A549 (cell line): Measurements from ENCODE around the gene MARCO. TPM values are rescaled to one million over a fixed set of nuclear protein-coding genes. Genes with fewer than 3 reads are reported as not detected.

ENCODE experiments used
- ATAC-seq, 2 experiments: fragments of 200-7000 bp in 1 of 2; fragments of >200 bp in 1 of 2; cut with Nextera tagmentation in 1 of 2; cut with Tn5 transposase in 1 of 2; 3 replicates each; pipeline versions ENCODE4 v1.8.0 to v1.9.1; 2018 to 2020; ENCODE audit warnings: mild to moderate bottlenecking in 1 of 2, moderate library complexity in 1 of 2
- CTCF ChIA-PET: fragments of 300-600 bp; sonication (Branson Sonifier 250); formaldehyde crosslinking; extraction: SDS; loops from one replicate; lab custom pipeline; 2021; ENCODE audit warnings: antibody characterized with exemption, inconsistent platforms; lab: Yijun Ruan, JAX
- POLR2A ChIA-PET: fragments of 350-600 bp; formaldehyde crosslinking; extraction: SDS; loops from one replicate; lab custom pipeline; 2021; ENCODE audit warnings: antibody characterized with exemption, inconsistent platforms; lab: Yijun Ruan, JAX
- DNase-seq, 2 experiments: peaks; one replicate each; pipeline versions ENCODE4 v3.0.0 to v3.0.0-alpha.2; 2011 to 2016; ENCODE audit warnings: low read depth in 1 of 2, low spot score in 1 of 2
- FAIRE-seq: peaks from 2 replicates; lab custom pipeline; 2011; peaks lifted over from hg19 to GRCh38; lab: Jason Lieb, UNC
- H3K27ac ChIP-seq, 2 experiments: fragments of >200 bp; sonication (Bioruptor Twin); formaldehyde crosslinking; 3 replicates each; pipeline ENCODE4 v1.5.1; 2016 to 2017
- H3K4me1 ChIP-seq: fragments of >200 bp; sonication (Bioruptor Twin); formaldehyde crosslinking; 3 replicates; pipeline ENCODE4 v1.6.1; 2016
- H3K4me2 ChIP-seq: fragments of >200 bp; sonication (Bioruptor Twin); formaldehyde crosslinking; 3 replicates; pipeline ENCODE4 v1.6.1; 2016
- H3K4me3 ChIP-seq: fragments of >200 bp; sonication (Bioruptor Twin); formaldehyde crosslinking; 3 replicates; pipeline ENCODE4 v1.5.1; 2016
- H3K9me3 ChIP-seq: fragments of >200 bp; sonication (Bioruptor Twin); formaldehyde crosslinking; 3 replicates; pipeline ENCODE4 v1.6.1; 2016
- BHLHE40 ChIP-seq: IDR thresholded peaks from 2 replicates; pipeline ENCODE4 v1.6.1; 2012; ENCODE audit warnings: low read depth, low read length, inconsistent platforms
- CBX2 ChIP-seq: fragments of 200-600 bp; sonication (generic); IDR thresholded peaks from 2 replicates; pipeline ENCODE4 v1.6.1; 2016; ENCODE audit warnings: low read depth, mild to moderate bottlenecking, borderline replicate concordance
- CBX8 ChIP-seq: fragments of 200-600 bp; sonication (generic); IDR thresholded peaks from 2 replicates; pipeline ENCODE4 v1.6.1; 2016
- CEBPB ChIP-seq, 2 experiments: fragments of >200 bp in 1 of 2; sonication (Bioruptor Twin) in 1 of 2; formaldehyde crosslinking in 1 of 2; IDR thresholded peaks; 2 replicates each; pipeline ENCODE4 v1.6.1; 2012 to 2016
- CHD2 ChIP-seq: fragments of 150-350 bp; IDR thresholded peaks from 2 replicates; pipeline ENCODE4 v1.6.1; 2014; ENCODE audit warnings: low read length; ENCODE audit not compliant: partially characterized antibody
- CHD4 ChIP-seq: fragments of 200-600 bp; sonication (generic); IDR thresholded peaks from 2 replicates; pipeline ENCODE4 v1.6.1; 2016; ENCODE audit warnings: antibody characterized with exemption, mild to moderate bottlenecking, borderline replicate concordance
- EHF ChIP-seq: fragments of 250-450 bp; sonication (Bioruptor Pico); IDR thresholded peaks from 2 replicates; pipeline ENCODE4 v1.5.0; 2020; ENCODE audit warnings: mild to moderate bottlenecking
- EHMT2 ChIP-seq: fragments of 200-600 bp; sonication (generic); IDR thresholded peaks from 2 replicates; pipeline ENCODE4 v1.6.1; 2016; ENCODE audit warnings: antibody characterized with exemption, low read depth, mild to moderate bottlenecking, moderate library complexity
- ESRRA ChIP-seq: fragments of 150-350 bp; IDR thresholded peaks from 2 replicates; pipeline ENCODE4 v1.6.1; 2014; ENCODE audit warnings: mild to moderate bottlenecking, low read length, borderline replicate concordance
- FOSB ChIP-seq: fragments of 250-450 bp; sonication (Bioruptor Pico); IDR thresholded peaks from 2 replicates; pipeline ENCODE4 v1.5.0; 2020; ENCODE audit warnings: mild to moderate bottlenecking, moderate library complexity
- FOSL2 ChIP-seq, 2 experiments: fragments of 450-650 bp in 1 of 2; fragments of >200 bp in 1 of 2; sonication (Bioruptor Twin) in 1 of 2; formaldehyde crosslinking; IDR thresholded peaks; 2 replicates each; pipeline versions ENCODE4 v1.5.0 to v1.6.1; 2016 to 2020; ENCODE audit warnings: mild to moderate bottlenecking in 1 of 2, moderate library complexity in 1 of 2
- HOXB13 ChIP-seq: fragments of 250-450 bp; sonication (Bioruptor Pico); IDR thresholded peaks from 2 replicates; pipeline ENCODE4 v1.5.0; 2020; ENCODE audit warnings: low read depth, mild to moderate bottlenecking, moderate library complexity
- HOXB5 ChIP-seq: fragments of 250-450 bp; sonication (Bioruptor Pico); IDR thresholded peaks from 2 replicates; pipeline ENCODE4 v1.5.0; 2020; ENCODE audit warnings: mild to moderate bottlenecking, moderate library complexity
- JUN ChIP-seq, 2 experiments: fragments of >200 bp; sonication (Bioruptor Twin); formaldehyde crosslinking; IDR thresholded peaks; 2 replicates in 1 of 2; 3 replicates in 1 of 2; pipeline ENCODE4 v1.6.1; 2016 to 2017
- KDM1A ChIP-seq: fragments of 200-600 bp; sonication (generic); IDR thresholded peaks from 2 replicates; pipeline ENCODE4 v1.6.1; 2016; ENCODE audit warnings: low read depth, mild to moderate bottlenecking
- MAFK ChIP-seq: fragments of 450-650 bp; IDR thresholded peaks from 2 replicates; pipeline ENCODE4 v1.6.1; 2014; ENCODE audit not compliant: partially characterized antibody
- POLR2A ChIP-seq: IDR thresholded peaks from 2 replicates; pipeline ENCODE4 v1.6.1; 2012; ENCODE audit warnings: mild to moderate bottlenecking, low read length
- RCOR1 ChIP-seq: fragments of 150-350 bp; IDR thresholded peaks from 2 replicates; pipeline ENCODE4 v1.6.1; 2014; ENCODE audit warnings: antibody characterized with exemption, low read length, low read depth
- SMC3 ChIP-seq: fragments of >200 bp; sonication (Bioruptor Twin); formaldehyde crosslinking; IDR thresholded peaks from 3 replicates; pipeline ENCODE4 v1.6.1; 2018; ENCODE audit warnings: inconsistent platforms
- TFCP2L1 ChIP-seq: fragments of 250-450 bp; sonication (Bioruptor Pico); IDR thresholded peaks from 2 replicates; pipeline ENCODE4 v1.5.0; 2021; ENCODE audit warnings: mild to moderate bottlenecking
- TP53 ChIP-seq: fragments of 250-450 bp; sonication (Bioruptor Pico); IDR thresholded peaks from 2 replicates; pipeline ENCODE4 v1.5.0; 2021; ENCODE audit warnings: mild to moderate bottlenecking, moderate library complexity
- ZSCAN20 ChIP-seq: fragments of 250-450 bp; sonication (Bioruptor Pico); IDR thresholded peaks from 2 replicates; pipeline ENCODE4 v1.8.0; 2022; ENCODE audit warnings: mild to moderate bottlenecking, moderate library complexity
- whole genome bisulfite sequencing: methylation state at CpG from one replicate; pipeline ENCODE4 v1.1.6; 2017; ENCODE audit errors: missing lambda C conversion rate; 5-methylcytosine and 5-hydroxymethylcytosine counted together
- polyA plus RNA-seq, 4 experiments: library from polyadenylated mRNA; depleted of rRNA in 3 of 4; stranded (reverse); fragments of >200 nt; fragmentation: RNase III in 1 of 4; extraction: RNeasy Plus Mini Kit Qiagen cat#74134 plus additional on column Dnase treatment in 1 of 4; gene quantifications; 2 replicates in 3 of 4; 3 replicates in 1 of 4; pipeline ENCODE4 v1.2.3, GENCODE V29; 2011 to 2017
- TF ChIP-seq, protein P1 (sequence below): fragments of 200-600 bp; sonication (generic); IDR thresholded peaks from 2 replicates; pipeline ENCODE4 v1.6.1; 2016; ENCODE audit warnings: antibody characterized with exemption, mild to moderate bottlenecking, moderate library complexity
- TF ChIP-seq, protein P2 (sequence below): fragments of >200 bp; sonication (Bioruptor Twin); formaldehyde crosslinking; IDR thresholded peaks from 3 replicates; pipeline ENCODE4 v1.5.1; 2016
- TF ChIP-seq, protein P3 (sequence below): fragments of 150-350 bp; IDR thresholded peaks from 2 replicates; pipeline ENCODE4 v1.6.1; 2014; ENCODE audit warnings: low read depth, mild to moderate bottlenecking, low read length
- TF ChIP-seq, protein P4 (sequence below): fragments of 250-450 bp; sonication (Bioruptor Pico); IDR thresholded peaks from 2 replicates; pipeline ENCODE4 v1.5.0; 2020; ENCODE audit warnings: low read depth, mild to moderate bottlenecking, moderate library complexity

The MARCO gene
- polyA plus RNA-seq, 2 of the 4 experiments (the other 2 are of a cell fraction), result 0.05 TPM; not detected in 1

DNA sequence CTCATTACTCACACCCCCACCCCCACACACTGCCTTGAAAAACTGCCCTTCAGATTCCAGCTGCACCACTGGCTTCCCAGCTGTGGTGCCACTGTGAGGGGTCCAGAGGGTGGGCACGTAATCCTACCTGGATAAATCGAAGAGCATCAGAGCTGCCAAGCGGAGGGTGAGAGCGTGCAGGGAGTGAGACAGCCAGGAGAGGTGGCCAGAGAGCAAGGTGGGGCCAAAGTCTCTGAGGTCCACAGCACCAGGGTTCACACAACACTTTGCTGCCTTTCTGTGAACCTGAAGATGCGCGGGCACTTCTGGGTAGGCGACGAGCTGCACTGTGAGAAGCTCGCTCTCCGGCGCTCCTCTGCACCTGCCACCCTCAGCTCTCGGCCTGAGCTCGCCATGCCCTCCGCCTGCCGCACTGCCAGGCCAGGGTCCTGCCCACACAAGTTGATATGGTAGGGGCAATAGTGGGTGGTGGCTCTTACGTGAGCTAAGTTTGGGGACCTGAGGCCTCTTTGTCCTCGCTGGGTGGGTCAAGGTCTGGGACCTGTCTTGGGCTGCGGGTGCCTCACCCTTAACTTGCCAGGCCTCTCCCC, 83.9 kb downstream of the MARCO start:
- Histone ChIP-seq H3K27ac (no peak overlapping the region), H3K4me1 (no peaks in the 10 kb centered on the region), H3K4me3 (no peak overlapping the region), H3K4me2 (no peak overlapping the region), H3K9me3 (peaks cover 5% of the 10 kb centered on the region; the same call in 1 of the 3 replicates)
- ChIA-PET POLR2A (no interaction called here), CTCF (interaction anchor here (0.5 to 2.9 kb wide), 6 partner anchors 14 to 265 kb away, joined by 3 to 11 read pairs (median 3); no protein-coding TSS in a partner anchor)
- no peak for TF ChIP-seq CEBPB (IDR thresholded peaks at IDR 0.05)
- TF ChIP-seq HOXB5 (CRISPR knock-in tag), result no peak
- TF ChIP-seq CHD2, result no peak
- TF ChIP-seq FOSB, result no peak
- TF ChIP-seq POLR2A, result no peak
- TF ChIP-seq, protein P1, sequence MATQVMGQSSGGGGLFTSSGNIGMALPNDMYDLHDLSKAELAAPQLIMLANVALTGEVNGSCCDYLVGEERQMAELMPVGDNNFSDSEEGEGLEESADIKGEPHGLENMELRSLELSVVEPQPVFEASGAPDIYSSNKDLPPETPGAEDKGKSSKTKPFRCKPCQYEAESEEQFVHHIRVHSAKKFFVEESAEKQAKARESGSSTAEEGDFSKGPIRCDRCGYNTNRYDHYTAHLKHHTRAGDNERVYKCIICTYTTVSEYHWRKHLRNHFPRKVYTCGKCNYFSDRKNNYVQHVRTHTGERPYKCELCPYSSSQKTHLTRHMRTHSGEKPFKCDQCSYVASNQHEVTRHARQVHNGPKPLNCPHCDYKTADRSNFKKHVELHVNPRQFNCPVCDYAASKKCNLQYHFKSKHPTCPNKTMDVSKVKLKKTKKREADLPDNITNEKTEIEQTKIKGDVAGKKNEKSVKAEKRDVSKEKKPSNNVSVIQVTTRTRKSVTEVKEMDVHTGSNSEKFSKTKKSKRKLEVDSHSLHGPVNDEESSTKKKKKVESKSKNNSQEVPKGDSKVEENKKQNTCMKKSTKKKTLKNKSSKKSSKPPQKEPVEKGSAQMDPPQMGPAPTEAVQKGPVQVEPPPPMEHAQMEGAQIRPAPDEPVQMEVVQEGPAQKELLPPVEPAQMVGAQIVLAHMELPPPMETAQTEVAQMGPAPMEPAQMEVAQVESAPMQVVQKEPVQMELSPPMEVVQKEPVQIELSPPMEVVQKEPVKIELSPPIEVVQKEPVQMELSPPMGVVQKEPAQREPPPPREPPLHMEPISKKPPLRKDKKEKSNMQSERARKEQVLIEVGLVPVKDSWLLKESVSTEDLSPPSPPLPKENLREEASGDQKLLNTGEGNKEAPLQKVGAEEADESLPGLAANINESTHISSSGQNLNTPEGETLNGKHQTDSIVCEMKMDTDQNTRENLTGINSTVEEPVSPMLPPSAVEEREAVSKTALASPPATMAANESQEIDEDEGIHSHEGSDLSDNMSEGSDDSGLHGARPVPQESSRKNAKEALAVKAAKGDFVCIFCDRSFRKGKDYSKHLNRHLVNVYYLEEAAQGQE, result no peak
- TF ChIP-seq, protein P2, sequence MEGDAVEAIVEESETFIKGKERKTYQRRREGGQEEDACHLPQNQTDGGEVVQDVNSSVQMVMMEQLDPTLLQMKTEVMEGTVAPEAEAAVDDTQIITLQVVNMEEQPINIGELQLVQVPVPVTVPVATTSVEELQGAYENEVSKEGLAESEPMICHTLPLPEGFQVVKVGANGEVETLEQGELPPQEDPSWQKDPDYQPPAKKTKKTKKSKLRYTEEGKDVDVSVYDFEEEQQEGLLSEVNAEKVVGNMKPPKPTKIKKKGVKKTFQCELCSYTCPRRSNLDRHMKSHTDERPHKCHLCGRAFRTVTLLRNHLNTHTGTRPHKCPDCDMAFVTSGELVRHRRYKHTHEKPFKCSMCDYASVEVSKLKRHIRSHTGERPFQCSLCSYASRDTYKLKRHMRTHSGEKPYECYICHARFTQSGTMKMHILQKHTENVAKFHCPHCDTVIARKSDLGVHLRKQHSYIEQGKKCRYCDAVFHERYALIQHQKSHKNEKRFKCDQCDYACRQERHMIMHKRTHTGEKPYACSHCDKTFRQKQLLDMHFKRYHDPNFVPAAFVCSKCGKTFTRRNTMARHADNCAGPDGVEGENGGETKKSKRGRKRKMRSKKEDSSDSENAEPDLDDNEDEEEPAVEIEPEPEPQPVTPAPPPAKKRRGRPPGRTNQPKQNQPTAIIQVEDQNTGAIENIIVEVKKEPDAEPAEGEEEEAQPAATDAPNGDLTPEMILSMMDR, result no peak
- no peak for TF ChIP-seq JUN (IDR thresholded peaks at IDR 0.05)
- TF ChIP-seq ESRRA, result no peak
- no peak for FAIRE-seq
- no peak for DNase-seq
- 40% methylated on average over 8 of the region's 18 CpGs for WGBS
- ATAC-seq, result no peak; a peak in 1 of 6 replicates

DNA sequence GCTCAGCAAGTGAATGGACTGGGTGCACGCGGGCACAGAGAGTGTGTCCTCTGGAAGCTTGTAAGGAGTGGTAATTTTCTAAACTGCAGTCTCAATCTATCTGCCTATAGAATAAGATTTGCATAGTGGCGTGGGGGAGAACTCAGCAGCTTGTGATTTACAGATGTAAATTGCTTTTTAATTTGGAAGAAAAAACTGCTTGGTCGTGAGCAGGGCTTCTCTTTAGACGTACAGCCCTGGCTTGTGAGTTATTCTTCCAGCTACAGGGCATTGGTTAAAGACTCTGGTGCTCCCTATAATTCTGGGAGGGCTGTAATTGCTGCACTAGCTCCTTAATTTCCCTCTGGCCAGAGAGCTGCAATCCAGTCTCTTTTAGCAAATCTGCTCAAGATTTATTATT, 84.9 kb downstream of the MARCO start:
- no peak for ATAC-seq
- no peak for FAIRE-seq
- ChIA-PET POLR2A (no interaction called here), CTCF (interaction anchor here (0.8 to 2.9 kb wide), 6 partner anchors 15 to 264 kb away, joined by 3 to 11 read pairs (median 4); no protein-coding TSS in a partner anchor)
- WGBS, result 17% methylated on average over 5 of the region's 5 CpGs
- no peaks in the 10 kb centered on the region for H3K4me1 ChIP-seq
- no peak overlapping the region for H3K4me3 ChIP-seq
- peaks cover 5% of the 10 kb centered on the region; the same call in 1 of the 3 replicates for H3K9me3 ChIP-seq
- H3K27ac ChIP-seq, result no peak overlapping the region
- no peak for DNase-seq
- TF ChIP-seq CHD4, result no peak
- TF ChIP-seq MAFK, result no peak
- TF ChIP-seq EHMT2, result no peak
- TF ChIP-seq HOXB13 (CRISPR knock-in tag), result no peak
- no peak for TF ChIP-seq TFCP2L1 (CRISPR knock-in tag)
- TF ChIP-seq CBX8, result no peak
- TF ChIP-seq RCOR1, result no peak
- TF ChIP-seq ZSCAN20 (CRISPR knock-in tag), result no peak
- TF ChIP-seq TP53, result no peak
- no peak for TF ChIP-seq EHF (CRISPR knock-in tag)
- TF ChIP-seq KDM1A, result no peak
- no peak for TF ChIP-seq BHLHE40
- TF ChIP-seq, protein P3, sequence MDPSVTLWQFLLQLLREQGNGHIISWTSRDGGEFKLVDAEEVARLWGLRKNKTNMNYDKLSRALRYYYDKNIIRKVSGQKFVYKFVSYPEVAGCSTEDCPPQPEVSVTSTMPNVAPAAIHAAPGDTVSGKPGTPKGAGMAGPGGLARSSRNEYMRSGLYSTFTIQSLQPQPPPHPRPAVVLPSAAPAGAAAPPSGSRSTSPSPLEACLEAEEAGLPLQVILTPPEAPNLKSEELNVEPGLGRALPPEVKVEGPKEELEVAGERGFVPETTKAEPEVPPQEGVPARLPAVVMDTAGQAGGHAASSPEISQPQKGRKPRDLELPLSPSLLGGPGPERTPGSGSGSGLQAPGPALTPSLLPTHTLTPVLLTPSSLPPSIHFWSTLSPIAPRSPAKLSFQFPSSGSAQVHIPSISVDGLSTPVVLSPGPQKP, result no peak
- TF ChIP-seq FOSL2 (IDR thresholded peaks at IDR 0.05), result no peak
- no peak for TF ChIP-seq FOSL2 (CRISPR knock-in tag; IDR thresholded peaks at IDR 0.05)
- no peak for TF ChIP-seq SMC3
- no peak for TF ChIP-seq CBX2
- TF ChIP-seq, protein P4, sequence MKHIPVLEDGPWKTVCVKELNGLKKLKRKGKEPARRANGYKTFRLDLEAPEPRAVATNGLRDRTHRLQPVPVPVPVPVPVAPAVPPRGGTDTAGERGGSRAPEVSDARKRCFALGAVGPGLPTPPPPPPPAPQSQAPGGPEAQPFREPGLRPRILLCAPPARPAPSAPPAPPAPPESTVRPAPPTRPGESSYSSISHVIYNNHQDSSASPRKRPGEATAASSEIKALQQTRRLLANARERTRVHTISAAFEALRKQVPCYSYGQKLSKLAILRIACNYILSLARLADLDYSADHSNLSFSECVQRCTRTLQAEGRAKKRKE (CRISPR knock-in tag), result no peak
- no peak overlapping the region for H3K4me2 ChIP-seq
